ENCODE data around the gene IL1RL1. TPM values are rescaled to one million over a fixed set of nuclear protein-coding genes. Genes with fewer than 3 reads are reported as not detected.

Gene IL1RL1
- total and polyA plus RNA-seq, 2 experiments from 2014 or later: 0.35 TPM; not detected in 1

- Histone ChIP-seq H3K9ac (no peak overlapping the region), H4K20me1 (ENCODE audit: insufficient read depth) (no peaks in the 10 kb centered on the region), H3K27ac (no peak overlapping the region), H3F3A (ENCODE audit: insufficient read depth) (no peaks in the 10 kb centered on the region), H3K79me2 (ENCODE audit: insufficient read depth) (no peaks in the 10 kb centered on the region), H3K9me2 (ENCODE audit: insufficient read depth) (no peaks in the 10 kb centered on the region), H3K4me1 (ENCODE audit: insufficient read depth) (no peaks in the 10 kb centered on the region), H3K36me3 (ENCODE audit: low read depth) (no peaks in the 10 kb centered on the region), H3K4me3 (no peak overlapping the region), H3K4me2 (ENCODE audit: unreplicated experiment) (no peak overlapping the region), H3K9me3 (ENCODE audit: low read depth) (no peaks in the 10 kb centered on the region), H2AFZ (no peak overlapping the region), H3K27me3 (replicated peaks; ENCODE audit: insufficient read depth) (no peaks in the 10 kb centered on the region; the same call in 1 of the 2 replicates)
- DNase-seq: no peak
- TF ChIP-seq EZH2 (IDR thresholded peaks at IDR 0.05; ENCODE audit: insufficient read depth, poor library complexity, severe bottlenecking) (no peak), EZH2phosphoT487 (IDR thresholded peaks at IDR 0.05; ENCODE audit: insufficient read depth, low read depth) (no peak)
- WGBS, 2 experiments (ENCODE audit: low coverage in 1 of 2, low lambda C conversion rate in 2 of 2, missing lambda C conversion rate in 2 of 2): 95 to 96% methylated on average over 2 of the region's 2 CpGs
- in situ Hi-C loops (cut with MboI): no loop called here
Observed at GRCh38 chr2:102391565-102391964, 80.2 kb downstream of the IL1RL1 start.

GRCh38 chr2:102392096-102392495 lies 80.7 kb downstream of the IL1RL1 start:
- no peaks in the 10 kb centered on the region; the same call in 1 of the 2 replicates for H3K27me3 ChIP-seq (replicated peaks; ENCODE audit: insufficient read depth)
- H3K27ac ChIP-seq: no peak overlapping the region
- no peaks in the 10 kb centered on the region for H3K4me1 ChIP-seq (ENCODE audit: insufficient read depth)
- H4K20me1 ChIP-seq (ENCODE audit: insufficient read depth): no peaks in the 10 kb centered on the region
- WGBS, 2 experiments (ENCODE audit: low coverage in 1 of 2, low lambda C conversion rate in 2 of 2, missing lambda C conversion rate in 2 of 2): 62 to 70% methylated on average over 3 of the region's 3 CpGs
- TF ChIP-seq EZH2 (IDR thresholded peaks at IDR 0.05; ENCODE audit: insufficient read depth, poor library complexity, severe bottlenecking) (no peak), EZH2phosphoT487 (IDR thresholded peaks at IDR 0.05; ENCODE audit: insufficient read depth, low read depth) (no peak)
- no peaks in the 10 kb centered on the region for H3F3A ChIP-seq (ENCODE audit: insufficient read depth)
- no peak overlapping the region for H3K9ac ChIP-seq
- DNase-seq: no peak
- H3K79me2 ChIP-seq (ENCODE audit: insufficient read depth): no peaks in the 10 kb centered on the region
- no peak overlapping the region for H2AFZ ChIP-seq
- no peaks in the 10 kb centered on the region for H3K9me2 ChIP-seq (ENCODE audit: insufficient read depth)
- no peaks in the 10 kb centered on the region for H3K9me3 ChIP-seq (ENCODE audit: low read depth)
- H3K4me2 ChIP-seq (ENCODE audit: unreplicated experiment): no peak overlapping the region
- H3K4me3 ChIP-seq: no peak overlapping the region
- no peaks in the 10 kb centered on the region for H3K36me3 ChIP-seq (ENCODE audit: low read depth)
- in situ Hi-C loops (cut with MboI): no loop called here

GRCh38 chr2:102392942-102393341 lies 81.6 kb downstream of the IL1RL1 start:
- no peaks in the 10 kb centered on the region for H3K9me2 ChIP-seq (ENCODE audit: insufficient read depth)
- in situ Hi-C loops (cut with MboI): no loop called here
- H3K27me3 ChIP-seq (replicated peaks; ENCODE audit: insufficient read depth): no peaks in the 10 kb centered on the region; the same call in 1 of the 2 replicates
- no peak overlapping the region for H3K9ac ChIP-seq
- H3K36me3 ChIP-seq (ENCODE audit: low read depth): no peaks in the 10 kb centered on the region
- WGBS, 2 experiments (ENCODE audit: low coverage in 1 of 2, low lambda C conversion rate in 2 of 2, missing lambda C conversion rate in 2 of 2): 35 to 37% methylated on average over 1 of the region's 1 CpG
- no peaks in the 10 kb centered on the region for H3K9me3 ChIP-seq (ENCODE audit: low read depth)
- H3K4me1 ChIP-seq (ENCODE audit: insufficient read depth): no peaks in the 10 kb centered on the region
- TF ChIP-seq EZH2phosphoT487 (IDR thresholded peaks at IDR 0.05; ENCODE audit: insufficient read depth, low read depth): no peak
- TF ChIP-seq EZH2 (IDR thresholded peaks at IDR 0.05; ENCODE audit: insufficient read depth, poor library complexity, severe bottlenecking): no peak
- no peak overlapping the region for H3K27ac ChIP-seq
- H2AFZ ChIP-seq: no peak overlapping the region
- no peaks in the 10 kb centered on the region for H3K79me2 ChIP-seq (ENCODE audit: insufficient read depth)
- no peak for DNase-seq
- no peak overlapping the region for H3K4me3 ChIP-seq
- H4K20me1 ChIP-seq (ENCODE audit: insufficient read depth): no peaks in the 10 kb centered on the region
- no peak overlapping the region for H3K4me2 ChIP-seq (ENCODE audit: unreplicated experiment)
- H3F3A ChIP-seq (ENCODE audit: insufficient read depth): no peaks in the 10 kb centered on the region

- no peak for DNase-seq
- Histone ChIP-seq H3K27ac (no peak overlapping the region), H3K4me3 (no peak overlapping the region), H3K4me1 (ENCODE audit: insufficient read depth) (no peaks in the 10 kb centered on the region), H3K79me2 (ENCODE audit: insufficient read depth) (no peaks in the 10 kb centered on the region), H3F3A (ENCODE audit: insufficient read depth) (no peaks in the 10 kb centered on the region), H3K36me3 (ENCODE audit: low read depth) (no peaks in the 10 kb centered on the region), H3K9ac (no peak overlapping the region), H3K4me2 (ENCODE audit: unreplicated experiment) (no peak overlapping the region), H3K27me3 (replicated peaks; ENCODE audit: insufficient read depth) (no peaks in the 10 kb centered on the region; the same call in 1 of the 2 replicates), H2AFZ (no peak overlapping the region), H3K9me3 (ENCODE audit: low read depth) (no peaks in the 10 kb centered on the region), H3K9me2 (ENCODE audit: insufficient read depth) (no peaks in the 10 kb centered on the region), H4K20me1 (ENCODE audit: insufficient read depth) (no peaks in the 10 kb centered on the region)
- in situ Hi-C loops (cut with MboI): no loop called here
- WGBS, 2 experiments (ENCODE audit: low coverage in 1 of 2, low lambda C conversion rate in 2 of 2, missing lambda C conversion rate in 2 of 2): 45 to 46% methylated on average over 2 of the region's 2 CpGs
- TF ChIP-seq EZH2 (IDR thresholded peaks at IDR 0.05; ENCODE audit: insufficient read depth, poor library complexity, severe bottlenecking): no peak
- TF ChIP-seq EZH2phosphoT487 (IDR thresholded peaks at IDR 0.05; ENCODE audit: insufficient read depth, low read depth): no peak
Observed at GRCh38 chr2:102396012-102396411, 84.6 kb downstream of the IL1RL1 start.

GRCh38 chr2:102397209-102397608 lies 85.8 kb downstream of the IL1RL1 start:
- H3K9ac ChIP-seq: no peak overlapping the region
- H3K27ac ChIP-seq: no peak overlapping the region
- in situ Hi-C loops (cut with MboI): no loop called here
- H3K79me2 ChIP-seq (ENCODE audit: insufficient read depth): no peaks in the 10 kb centered on the region
- 62 to 75% methylated on average over 6 of the region's 6 CpGs for WGBS, 2 experiments (ENCODE audit: low coverage in 1 of 2, low lambda C conversion rate in 2 of 2, missing lambda C conversion rate in 2 of 2)
- H3K4me3 ChIP-seq: no peak overlapping the region
- no peaks in the 10 kb centered on the region for H3K4me1 ChIP-seq (ENCODE audit: insufficient read depth)
- H3K27me3 ChIP-seq (replicated peaks; ENCODE audit: insufficient read depth): no peaks in the 10 kb centered on the region; the same call in 1 of the 2 replicates
- H4K20me1 ChIP-seq (ENCODE audit: insufficient read depth): no peaks in the 10 kb centered on the region
- no peak for DNase-seq
- H3F3A ChIP-seq (ENCODE audit: insufficient read depth): no peaks in the 10 kb centered on the region
- H3K9me3 ChIP-seq (ENCODE audit: low read depth): no peaks in the 10 kb centered on the region
- no peak overlapping the region for H3K4me2 ChIP-seq (ENCODE audit: unreplicated experiment)
- no peak overlapping the region for H2AFZ ChIP-seq
- H3K36me3 ChIP-seq (ENCODE audit: low read depth): no peaks in the 10 kb centered on the region
- TF ChIP-seq EZH2 (IDR thresholded peaks at IDR 0.05; ENCODE audit: insufficient read depth, poor library complexity, severe bottlenecking): no peak
- no peak for TF ChIP-seq EZH2phosphoT487 (IDR thresholded peaks at IDR 0.05; ENCODE audit: insufficient read depth, low read depth)
- no peaks in the 10 kb centered on the region for H3K9me2 ChIP-seq (ENCODE audit: insufficient read depth)

Data from GM23248 (cell line).